Measurements from ENCODE around the gene CCP110.

DNA sequence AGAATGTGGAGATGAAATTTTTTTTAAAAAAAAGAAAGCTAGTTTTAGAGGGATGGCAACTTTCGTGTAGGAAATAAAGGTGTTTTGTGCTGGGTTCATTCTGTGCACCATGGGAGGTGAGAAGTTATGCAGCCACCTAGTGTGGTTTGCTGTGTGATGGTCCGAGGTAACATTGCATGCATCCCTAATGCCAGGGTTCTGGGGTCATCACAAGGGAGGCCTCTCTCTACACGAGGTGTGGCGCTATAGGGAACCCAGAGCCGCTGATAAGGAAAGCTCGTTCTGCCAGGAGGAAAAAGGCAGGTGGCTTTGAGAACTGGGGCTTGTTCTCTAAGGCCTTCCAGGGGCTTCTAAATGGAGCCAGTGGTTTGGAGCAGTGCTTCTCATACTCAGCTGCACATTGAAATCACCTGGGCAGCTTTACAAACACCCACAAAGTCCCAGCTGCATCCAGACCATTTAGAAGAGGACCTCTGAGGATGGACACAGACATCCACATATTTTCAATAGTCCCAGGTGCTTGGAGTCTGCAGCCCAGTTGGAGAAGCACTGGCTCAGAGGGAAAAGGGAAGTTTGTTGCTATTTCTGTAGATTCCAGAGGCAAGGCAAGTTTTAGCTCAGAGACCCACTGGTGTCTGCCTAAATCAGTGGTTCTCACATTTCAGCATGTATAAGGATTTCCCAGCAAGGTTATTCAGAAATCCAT, 75.2 kb downstream of the CCP110 start:
- TF ChIP-seq, protein P1, sequence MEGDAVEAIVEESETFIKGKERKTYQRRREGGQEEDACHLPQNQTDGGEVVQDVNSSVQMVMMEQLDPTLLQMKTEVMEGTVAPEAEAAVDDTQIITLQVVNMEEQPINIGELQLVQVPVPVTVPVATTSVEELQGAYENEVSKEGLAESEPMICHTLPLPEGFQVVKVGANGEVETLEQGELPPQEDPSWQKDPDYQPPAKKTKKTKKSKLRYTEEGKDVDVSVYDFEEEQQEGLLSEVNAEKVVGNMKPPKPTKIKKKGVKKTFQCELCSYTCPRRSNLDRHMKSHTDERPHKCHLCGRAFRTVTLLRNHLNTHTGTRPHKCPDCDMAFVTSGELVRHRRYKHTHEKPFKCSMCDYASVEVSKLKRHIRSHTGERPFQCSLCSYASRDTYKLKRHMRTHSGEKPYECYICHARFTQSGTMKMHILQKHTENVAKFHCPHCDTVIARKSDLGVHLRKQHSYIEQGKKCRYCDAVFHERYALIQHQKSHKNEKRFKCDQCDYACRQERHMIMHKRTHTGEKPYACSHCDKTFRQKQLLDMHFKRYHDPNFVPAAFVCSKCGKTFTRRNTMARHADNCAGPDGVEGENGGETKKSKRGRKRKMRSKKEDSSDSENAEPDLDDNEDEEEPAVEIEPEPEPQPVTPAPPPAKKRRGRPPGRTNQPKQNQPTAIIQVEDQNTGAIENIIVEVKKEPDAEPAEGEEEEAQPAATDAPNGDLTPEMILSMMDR (conservative IDR thresholded peaks at IDR 0.05; ENCODE audit: low read length) = no peak
- TF ChIP-seq EZH2phosphoT487 (IDR thresholded peaks at IDR 0.05; ENCODE audit: borderline replicate concordance) = no peak

Measured in Loucy (cell line).